GM13976 (cell line): ENCODE data around the gene CNN1.
A peak's percentile ranks its signal among the peaks of the same experiment; 100 is the strongest.

Source experiments
- DNase-seq: peaks from one replicate; pipeline ENCODE4 v3.0.0; 2012; ENCODE audit warnings: low spot score
- in situ Hi-C: fragments of 300-500 bp; cut with MboI; formaldehyde crosslinking; loops from one replicate; pipeline ENCODE4 v1.12.0; 2022; ENCODE audit warnings: low sequenced_read_pairs, mixed read lengths, inconsistent platforms; ENCODE audit not compliant: unreplicated experiment
- TF ChIP-seq, protein P1 (sequence below): IDR thresholded peaks from 2 replicates; pipeline ENCODE4 v1.5.1; 2012; ENCODE audit warnings: borderline replicate concordance, mild to moderate bottlenecking; ENCODE audit not compliant: insufficient read depth; ENCODE audit errors: extremely low read depth, missing control alignments, control extremely low read depth

Gene CNN1

DNA sequence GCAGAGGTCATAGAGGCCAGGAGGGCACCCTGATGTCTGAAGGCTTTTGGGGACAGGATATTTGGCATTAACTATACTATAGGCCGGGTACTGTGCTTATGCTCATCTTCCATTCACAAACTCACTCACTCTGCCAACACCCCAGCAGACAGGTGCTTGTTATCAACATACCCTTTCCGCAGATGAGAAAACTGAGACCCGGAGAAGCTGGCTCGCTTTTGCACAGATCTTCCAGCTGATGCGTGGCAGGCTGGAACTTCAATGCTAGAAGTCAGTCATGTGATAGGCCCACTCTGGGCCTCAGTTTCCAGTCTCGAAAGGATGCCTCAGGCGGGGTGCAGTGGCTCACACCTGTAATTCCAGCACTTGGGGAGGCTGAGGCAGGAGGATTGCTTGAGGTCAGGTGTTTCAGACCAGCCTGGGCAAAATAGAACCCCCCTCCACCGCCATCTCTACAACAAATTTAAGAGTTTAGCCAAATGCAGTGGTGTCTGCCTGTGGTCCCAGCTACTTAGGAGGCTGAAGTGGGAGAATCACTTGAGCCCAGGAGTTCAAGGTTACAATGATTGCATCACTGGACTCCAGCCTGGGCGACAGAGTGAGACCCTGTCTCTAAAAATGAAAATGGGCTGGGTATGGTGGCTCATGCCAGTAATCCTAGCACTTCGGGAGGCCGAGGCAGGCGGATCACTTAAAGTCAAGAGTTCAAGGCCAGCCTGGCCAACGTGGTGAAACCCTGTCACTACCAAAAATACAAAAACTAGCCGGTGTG is 9.5 kb downstream of the CNN1 start:
- in situ Hi-C loops: no loop called here
- DNase-seq: no peak
- TF ChIP-seq, protein P1, sequence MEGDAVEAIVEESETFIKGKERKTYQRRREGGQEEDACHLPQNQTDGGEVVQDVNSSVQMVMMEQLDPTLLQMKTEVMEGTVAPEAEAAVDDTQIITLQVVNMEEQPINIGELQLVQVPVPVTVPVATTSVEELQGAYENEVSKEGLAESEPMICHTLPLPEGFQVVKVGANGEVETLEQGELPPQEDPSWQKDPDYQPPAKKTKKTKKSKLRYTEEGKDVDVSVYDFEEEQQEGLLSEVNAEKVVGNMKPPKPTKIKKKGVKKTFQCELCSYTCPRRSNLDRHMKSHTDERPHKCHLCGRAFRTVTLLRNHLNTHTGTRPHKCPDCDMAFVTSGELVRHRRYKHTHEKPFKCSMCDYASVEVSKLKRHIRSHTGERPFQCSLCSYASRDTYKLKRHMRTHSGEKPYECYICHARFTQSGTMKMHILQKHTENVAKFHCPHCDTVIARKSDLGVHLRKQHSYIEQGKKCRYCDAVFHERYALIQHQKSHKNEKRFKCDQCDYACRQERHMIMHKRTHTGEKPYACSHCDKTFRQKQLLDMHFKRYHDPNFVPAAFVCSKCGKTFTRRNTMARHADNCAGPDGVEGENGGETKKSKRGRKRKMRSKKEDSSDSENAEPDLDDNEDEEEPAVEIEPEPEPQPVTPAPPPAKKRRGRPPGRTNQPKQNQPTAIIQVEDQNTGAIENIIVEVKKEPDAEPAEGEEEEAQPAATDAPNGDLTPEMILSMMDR: no peak

DNA sequence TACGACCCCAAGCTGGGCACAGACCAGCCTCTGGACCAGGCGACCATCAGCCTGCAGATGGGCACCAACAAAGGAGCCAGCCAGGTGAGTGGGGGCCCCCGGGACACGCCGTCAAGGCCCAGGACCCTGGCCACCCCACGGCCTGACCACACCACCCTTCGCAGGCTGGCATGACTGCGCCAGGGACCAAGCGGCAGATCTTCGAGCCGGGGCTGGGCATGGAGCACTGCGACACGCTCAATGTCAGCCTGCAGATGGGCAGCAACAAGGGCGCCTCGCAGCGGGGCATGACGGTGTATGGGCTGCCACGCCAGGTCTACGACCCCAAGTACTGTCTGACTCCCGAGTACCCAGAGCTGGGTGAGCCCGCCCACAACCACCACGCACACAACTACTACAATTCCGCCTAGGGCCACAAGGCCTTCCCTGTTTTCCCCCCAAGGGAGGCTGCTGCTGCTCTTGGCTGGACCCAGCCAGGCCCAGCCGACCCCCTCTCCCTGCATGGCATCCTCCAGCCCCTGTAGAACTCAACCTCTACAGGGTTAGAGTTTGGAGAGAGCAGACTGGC is 10.8 kb downstream of the CNN1 start:
- in situ Hi-C loops: no loop called here
- TF ChIP-seq, protein P1: no peak
- no peak for DNase-seq

DNA sequence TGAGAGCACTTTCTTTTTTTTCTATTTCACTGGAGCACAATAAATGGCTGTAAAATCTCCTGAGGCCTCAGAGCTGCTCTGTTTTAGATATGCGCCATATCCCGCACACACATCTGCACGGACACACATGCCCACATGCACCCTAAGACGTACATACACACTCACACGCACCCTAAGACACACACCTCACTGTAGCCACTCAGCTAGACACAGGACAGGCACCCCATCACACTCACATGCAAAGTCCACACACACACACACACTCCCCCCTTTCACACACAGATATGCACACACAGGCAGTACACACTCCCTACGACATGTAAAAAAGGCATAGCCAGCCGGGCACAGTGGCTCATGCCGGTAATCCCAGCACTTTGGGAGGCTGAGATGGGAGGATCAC is 11.6 kb downstream of the CNN1 start:
- in situ Hi-C loops: no loop called here
- no peak for DNase-seq
- TF ChIP-seq, protein P1: no peak

DNA sequence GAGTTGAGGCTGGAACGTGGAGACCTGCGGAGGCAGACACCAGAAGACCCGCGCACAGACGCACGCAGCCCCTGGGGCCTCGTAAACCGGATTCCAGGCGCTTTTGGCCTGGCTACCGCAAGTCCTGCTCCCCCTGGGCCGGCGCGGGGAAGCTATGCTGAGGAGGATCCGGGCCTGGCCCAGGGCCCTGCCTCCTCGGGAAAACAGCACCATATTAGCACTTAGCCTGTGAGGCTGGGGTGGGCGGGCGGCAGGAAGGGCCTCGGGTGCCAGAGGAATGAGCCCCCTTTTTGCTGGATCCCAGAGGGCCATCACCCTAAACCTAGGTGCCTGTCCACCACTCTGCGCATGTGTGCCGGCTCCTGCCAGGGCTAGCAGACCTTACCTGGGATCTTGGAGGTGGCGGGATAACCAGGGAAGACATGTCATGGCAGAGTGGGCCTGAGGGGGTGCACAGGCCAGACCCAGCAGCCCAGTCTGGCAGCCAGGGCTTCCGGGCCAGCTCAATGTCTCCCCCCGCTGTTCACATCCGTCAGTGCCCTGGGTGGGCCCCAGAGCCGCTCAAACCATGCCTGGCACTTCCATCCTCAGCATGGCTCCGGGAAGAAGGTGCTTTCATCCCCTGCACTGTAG is 13.1 kb downstream of the CNN1 start:
- peak; percentile 57 for DNase-seq
- in situ Hi-C loops: no loop called here
- TF ChIP-seq, protein P1: no peak

DNA sequence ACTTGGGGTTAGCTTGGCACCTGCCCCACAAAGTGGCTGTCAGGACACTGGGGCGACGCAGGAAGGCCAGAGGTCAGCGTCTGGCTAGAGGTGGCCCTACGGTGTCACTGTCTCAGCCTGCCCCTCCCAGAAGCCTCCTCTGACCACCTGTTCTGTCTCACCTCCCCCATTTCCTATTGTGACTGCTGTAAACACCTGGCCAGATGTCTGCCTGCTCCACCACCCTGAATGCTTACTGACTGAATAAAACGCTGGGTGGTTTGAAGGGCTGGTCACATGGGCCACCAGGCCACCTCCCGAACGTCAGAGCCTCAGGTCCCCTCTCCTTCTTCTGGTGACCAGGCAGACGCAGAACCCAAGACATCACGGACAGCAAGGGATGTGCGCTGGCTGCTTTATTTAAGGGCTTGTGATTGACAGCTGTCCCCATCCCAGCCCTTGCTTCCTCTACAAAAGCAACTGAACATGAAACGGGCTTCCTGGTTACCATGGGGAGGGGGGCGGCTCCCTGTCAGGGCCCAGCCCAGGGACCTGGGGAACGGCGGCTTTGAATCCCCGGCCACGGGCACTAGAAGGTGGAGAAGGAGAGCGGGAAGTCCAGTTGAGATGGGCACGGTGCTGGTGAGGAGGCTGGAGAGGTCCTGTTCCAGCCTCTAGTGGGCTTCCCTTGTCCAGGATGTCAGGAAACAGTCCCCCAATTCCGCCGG is 14.2 kb downstream of the CNN1 start:
- in situ Hi-C loops: no loop called here

DNA sequence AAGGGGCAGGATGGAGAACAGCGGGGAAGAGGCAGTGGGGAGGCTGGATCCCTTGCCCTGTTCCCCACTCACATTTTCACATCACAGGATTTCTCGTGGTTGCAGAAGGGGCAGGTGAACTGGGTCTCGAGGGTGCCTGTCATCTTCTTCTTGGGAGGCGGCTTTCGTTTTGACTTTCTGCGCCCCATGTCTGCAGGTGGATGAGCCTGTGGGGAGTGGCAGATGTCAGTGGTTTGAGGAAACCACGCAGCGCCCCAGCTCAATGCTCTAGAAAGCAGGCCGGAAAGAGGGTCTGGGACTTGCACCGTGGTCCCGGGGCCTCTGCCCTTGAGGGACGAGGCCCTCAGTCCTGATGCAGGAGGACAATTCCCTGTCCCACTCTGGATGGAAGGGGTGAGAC is 15.5 kb downstream of the CNN1 start:
- TF ChIP-seq, protein P1: no peak
- in situ Hi-C loops: no loop called here
- peak; percentile 71 for DNase-seq

More for the DNA sequence above, 14.2 kb downstream of the CNN1 start:
- TF ChIP-seq, protein P1: no peak
- DNase-seq: no peak
